ENCODE results near the gene NTHL1. TPM values are rescaled to one million over a fixed set of nuclear protein-coding genes. Genes with fewer than 3 reads are reported as not detected.

Gene NTHL1
- polyA plus RNA-seq, 1 experiment: 21.0 TPM

GRCh38 chr16:2008631-2009163 is 38.9 kb downstream of the NTHL1 start:
- Histone ChIP-seq H3K36me3 (ENCODE audit: control insufficient read depth, insufficient read depth, low read length) (peaks cover 12% of the 10 kb centered on the region), H3K27me3 (ENCODE audit: control insufficient read depth, insufficient read depth, low read length) (no peaks in the 10 kb centered on the region), H3K4me3 (ENCODE audit: low read depth, low read length) (peak overlapping the region; percentile 77)
- CTCF ChIA-PET: interaction anchor here (0.7 to 3.8 kb wide), 2 partner anchors 14 to 132 kb away, joined by 4 to 20 read pairs; no protein-coding TSS in a partner anchor
- TF ChIP-seq, protein P1, sequence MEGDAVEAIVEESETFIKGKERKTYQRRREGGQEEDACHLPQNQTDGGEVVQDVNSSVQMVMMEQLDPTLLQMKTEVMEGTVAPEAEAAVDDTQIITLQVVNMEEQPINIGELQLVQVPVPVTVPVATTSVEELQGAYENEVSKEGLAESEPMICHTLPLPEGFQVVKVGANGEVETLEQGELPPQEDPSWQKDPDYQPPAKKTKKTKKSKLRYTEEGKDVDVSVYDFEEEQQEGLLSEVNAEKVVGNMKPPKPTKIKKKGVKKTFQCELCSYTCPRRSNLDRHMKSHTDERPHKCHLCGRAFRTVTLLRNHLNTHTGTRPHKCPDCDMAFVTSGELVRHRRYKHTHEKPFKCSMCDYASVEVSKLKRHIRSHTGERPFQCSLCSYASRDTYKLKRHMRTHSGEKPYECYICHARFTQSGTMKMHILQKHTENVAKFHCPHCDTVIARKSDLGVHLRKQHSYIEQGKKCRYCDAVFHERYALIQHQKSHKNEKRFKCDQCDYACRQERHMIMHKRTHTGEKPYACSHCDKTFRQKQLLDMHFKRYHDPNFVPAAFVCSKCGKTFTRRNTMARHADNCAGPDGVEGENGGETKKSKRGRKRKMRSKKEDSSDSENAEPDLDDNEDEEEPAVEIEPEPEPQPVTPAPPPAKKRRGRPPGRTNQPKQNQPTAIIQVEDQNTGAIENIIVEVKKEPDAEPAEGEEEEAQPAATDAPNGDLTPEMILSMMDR (IDR thresholded peaks at IDR 0.05; ENCODE audit: insufficient read depth, low read depth, low read length): no peak
- no peak for DNase-seq (ENCODE audit: low read depth)
- POLR2A ChIA-PET: interaction anchor here (2.1 kb wide), 1 partner anchor 147 kb away, joined by 7 read pairs; the partner anchor contains the start of gene TRAF7

GRCh38 chr16:2008009-2008526 is 39.6 kb downstream of the NTHL1 start:
- peak overlapping the region; percentile 77 for H3K4me3 ChIP-seq (ENCODE audit: low read depth, low read length)
- TF ChIP-seq, protein P1 (IDR thresholded peaks at IDR 0.05; ENCODE audit: insufficient read depth, low read depth, low read length): no peak
- peak; percentile 27 for DNase-seq (ENCODE audit: low read depth)
- ChIA-PET CTCF (interaction anchor here (0.9 to 3.8 kb wide), 2 partner anchors 15 to 132 kb away, joined by 6 to 20 read pairs; no protein-coding TSS in a partner anchor), POLR2A (interaction anchor here (0.7 to 2.1 kb wide), 2 partner anchors 43 to 147 kb away, joined by 3 to 7 read pairs; partner anchors contain the start of genes RPS2 and TRAF7)
- peaks cover 16% of the 10 kb centered on the region for H3K36me3 ChIP-seq (ENCODE audit: control insufficient read depth, insufficient read depth, low read length)
- H3K27me3 ChIP-seq (ENCODE audit: control insufficient read depth, insufficient read depth, low read length): no peaks in the 10 kb centered on the region

DNA sequence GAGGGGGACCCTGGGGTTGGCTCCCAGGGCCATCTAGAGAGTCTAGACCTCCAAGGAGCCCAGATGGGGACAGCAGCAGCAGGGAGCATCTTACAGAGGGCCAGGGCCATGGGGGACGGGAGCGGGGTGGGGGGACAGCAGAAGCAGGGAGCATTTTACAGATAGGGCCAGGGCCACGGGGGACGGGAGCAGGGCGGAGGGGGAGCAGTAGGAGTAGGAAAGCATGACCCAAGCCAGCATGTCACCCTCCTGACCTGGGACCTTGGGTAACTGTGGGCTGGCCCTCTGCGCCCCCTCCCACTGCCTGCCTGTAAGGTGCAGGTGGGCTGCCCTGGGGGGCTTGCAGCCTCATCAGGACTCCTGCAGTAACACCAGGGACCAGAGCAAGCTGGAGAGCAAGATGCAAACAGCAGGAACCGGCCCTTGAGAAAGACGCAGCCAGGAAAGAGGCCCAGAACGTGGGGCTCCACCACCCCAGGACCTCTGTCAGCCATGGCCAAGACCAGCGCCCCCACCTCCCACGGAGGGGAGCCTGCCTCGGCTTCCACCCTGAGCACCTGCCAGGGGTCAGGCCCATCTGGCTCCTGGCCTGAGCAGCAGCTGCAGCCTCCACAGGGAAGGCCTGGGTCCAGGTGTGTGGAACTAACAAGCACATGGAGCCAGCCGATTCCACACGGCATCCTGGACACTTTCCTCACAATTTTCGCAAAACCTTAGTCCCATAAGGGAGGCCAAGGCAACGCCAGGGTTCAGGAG is 40.4 kb downstream of the NTHL1 start:
- DNase-seq (ENCODE audit: low read depth): no peak
- ChIA-PET CTCF (interaction anchor here (0.9 to 3.8 kb wide), 2 partner anchors 16 to 133 kb away, joined by 6 to 20 read pairs; no protein-coding TSS in a partner anchor), POLR2A (interaction anchor here (0.7 to 2.1 kb wide), 2 partner anchors 43 to 148 kb away, joined by 3 to 7 read pairs; partner anchors contain the start of genes RPS2 and TRAF7)
- TF ChIP-seq, protein P1 (IDR thresholded peaks at IDR 0.05; ENCODE audit: insufficient read depth, low read depth, low read length): no peak
- no peaks in the 10 kb centered on the region for H3K27me3 ChIP-seq (ENCODE audit: control insufficient read depth, insufficient read depth, low read length)
- H3K36me3 ChIP-seq (ENCODE audit: control insufficient read depth, insufficient read depth, low read length): peaks cover 23% of the 10 kb centered on the region
- peak overlapping the region; percentile 77; the same call in 1 of the 2 replicates for H3K4me3 ChIP-seq (ENCODE audit: low read depth, low read length)

- CTCF ChIA-PET: interaction anchor here (3.8 kb wide), 1 partner anchor 17 kb away, joined by 20 read pairs; no protein-coding TSS in a partner anchor
These were observed 41.3 kb downstream of the NTHL1 start for GRCh38 chr16:2006317-2006716.

More at GRCh38 chr16:2006317-2006716, 41.3 kb downstream of the NTHL1 start:
- POLR2A ChIA-PET: no interaction called here
- Histone ChIP-seq H3K4me3 (ENCODE audit: low read depth, low read length) (no peak overlapping the region), H3K27me3 (ENCODE audit: control insufficient read depth, insufficient read depth, low read length) (no peaks in the 10 kb centered on the region), H3K36me3 (ENCODE audit: control insufficient read depth, insufficient read depth, low read length) (peaks cover 32% of the 10 kb centered on the region)
- TF ChIP-seq, protein P1 (IDR thresholded peaks at IDR 0.05; ENCODE audit: insufficient read depth, low read depth, low read length): no peak
- DNase-seq (ENCODE audit: low read depth): no peak

Data from BJ (cell line).